Measurements from ENCODE around the gene EGF. TPM values are rescaled to one million over a fixed set of nuclear protein-coding genes. Genes with fewer than 3 reads are reported as not detected.

Gene EGF
- total RNA-seq, 2 experiments from 2014 or later = not detected

DNA sequence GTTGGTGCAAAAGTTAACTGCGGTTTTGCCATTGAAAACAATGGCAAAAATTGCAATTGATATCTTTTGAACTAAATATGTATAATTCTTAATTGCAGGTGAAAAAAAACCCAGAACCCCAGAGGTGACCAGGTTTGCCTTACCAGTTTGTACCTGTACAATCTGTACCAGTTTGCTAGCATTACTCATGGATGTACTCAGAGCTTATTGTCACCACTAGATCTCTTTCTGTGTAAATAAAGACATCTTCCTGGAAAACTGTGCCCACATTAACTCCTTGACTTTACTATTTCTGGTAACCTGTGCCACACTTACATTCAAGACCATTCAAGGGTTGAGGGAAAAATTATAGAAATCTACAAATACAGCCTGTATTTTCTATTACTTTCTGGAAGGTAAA is 146.0 kb downstream of the EGF start:
- H3K4me2 ChIP-seq (ENCODE audit: low read length) = no peak overlapping the region
- POLR2A ChIA-PET = interaction anchor here (0.6 to 1.2 kb wide), 4 partner anchors 9 to 452 kb away, joined by 3 read pairs; no protein-coding TSS in a partner anchor
- no peak overlapping the region for H3K4me3 ChIP-seq (ENCODE audit: low read depth, low read length, poor library complexity, severe bottlenecking)

DNA sequence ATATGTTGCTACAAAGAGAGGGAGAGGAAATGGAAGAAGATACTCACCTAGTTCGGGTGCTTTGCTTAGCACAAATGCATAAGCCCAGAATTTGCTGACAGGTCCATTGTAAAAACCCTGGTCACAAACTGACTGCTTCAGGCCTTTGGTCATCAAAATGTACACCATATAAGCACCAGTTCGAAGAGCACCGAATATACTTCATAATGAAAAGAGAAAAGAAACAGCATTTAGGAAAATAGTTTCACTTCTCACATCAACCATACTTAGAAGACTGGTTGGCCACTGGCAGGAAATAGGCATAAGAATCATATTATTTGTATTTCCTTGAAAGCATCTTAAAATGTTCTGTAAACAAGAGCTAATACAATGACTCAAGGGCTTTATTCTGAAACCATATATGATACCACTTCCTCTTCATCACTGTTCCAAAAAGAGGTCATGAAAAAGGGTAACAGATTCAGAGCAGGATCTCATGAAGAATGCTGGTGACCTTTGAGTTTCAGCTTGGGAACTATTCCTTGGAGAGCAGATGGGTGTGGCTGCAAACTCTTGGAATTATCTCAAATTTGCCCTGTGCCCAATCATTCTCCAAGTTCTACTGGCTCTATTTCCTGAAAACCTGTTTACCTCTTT is 147.0 kb downstream of the EGF start:
- Histone ChIP-seq H2AFZ (ENCODE audit: low read length) (no peak overlapping the region), H3K9me3 (ENCODE audit: low read length) (no peaks in the 10 kb centered on the region), H3K9me2 (ENCODE audit: insufficient read depth, low read length) (no peaks in the 10 kb centered on the region), H3K4me3 (ENCODE audit: low read depth, low read length, poor library complexity, severe bottlenecking) (no peak overlapping the region), H3K27ac (ENCODE audit: low read depth, low read length, poor library complexity, severe bottlenecking) (no peak overlapping the region), H3K79me2 (ENCODE audit: insufficient read depth, low read depth, low read length) (no peaks in the 10 kb centered on the region), H3K4me1 (ENCODE audit: insufficient read depth, low read length, poor library complexity, severe bottlenecking) (peaks cover 10% of the 10 kb centered on the region), H3K36me3 (ENCODE audit: insufficient read depth, low read length) (peaks cover 19% of the 10 kb centered on the region; the same call in 1 of the 2 replicates), H4K20me1 (ENCODE audit: insufficient read depth, low read length) (no peaks in the 10 kb centered on the region), H3K4me2 (ENCODE audit: low read length) (no peak overlapping the region)
- ChIA-PET CTCF (ENCODE audit: unreplicated experiment) (no interaction called here), POLR2A (interaction anchor here (0.5 to 1.2 kb wide), 7 partner anchors 13 to 841 kb away, joined by 3 to 6 read pairs (median 3); no protein-coding TSS in a partner anchor)
- TF ChIP-seq, protein P1, sequence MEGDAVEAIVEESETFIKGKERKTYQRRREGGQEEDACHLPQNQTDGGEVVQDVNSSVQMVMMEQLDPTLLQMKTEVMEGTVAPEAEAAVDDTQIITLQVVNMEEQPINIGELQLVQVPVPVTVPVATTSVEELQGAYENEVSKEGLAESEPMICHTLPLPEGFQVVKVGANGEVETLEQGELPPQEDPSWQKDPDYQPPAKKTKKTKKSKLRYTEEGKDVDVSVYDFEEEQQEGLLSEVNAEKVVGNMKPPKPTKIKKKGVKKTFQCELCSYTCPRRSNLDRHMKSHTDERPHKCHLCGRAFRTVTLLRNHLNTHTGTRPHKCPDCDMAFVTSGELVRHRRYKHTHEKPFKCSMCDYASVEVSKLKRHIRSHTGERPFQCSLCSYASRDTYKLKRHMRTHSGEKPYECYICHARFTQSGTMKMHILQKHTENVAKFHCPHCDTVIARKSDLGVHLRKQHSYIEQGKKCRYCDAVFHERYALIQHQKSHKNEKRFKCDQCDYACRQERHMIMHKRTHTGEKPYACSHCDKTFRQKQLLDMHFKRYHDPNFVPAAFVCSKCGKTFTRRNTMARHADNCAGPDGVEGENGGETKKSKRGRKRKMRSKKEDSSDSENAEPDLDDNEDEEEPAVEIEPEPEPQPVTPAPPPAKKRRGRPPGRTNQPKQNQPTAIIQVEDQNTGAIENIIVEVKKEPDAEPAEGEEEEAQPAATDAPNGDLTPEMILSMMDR (conservative IDR thresholded peaks at IDR 0.05; ENCODE audit: low read length) = no peak
- TF ChIP-seq EZH2phosphoT487 (IDR thresholded peaks at IDR 0.05; ENCODE audit: borderline replicate concordance, low read depth, low read length) = no peak
- peak; percentile 18 for DNase-seq (ENCODE audit: low spot score)
- no TSS peak for BruUV-seq (replicated peaks)
- intact Hi-C loops (cut with micrococcal nuclease; ENCODE audit: unreplicated experiment) = no loop called here

More for the DNA sequence above, 146.0 kb downstream of the EGF start:
- Histone ChIP-seq H3K9me2 (ENCODE audit: insufficient read depth, low read length) (no peaks in the 10 kb centered on the region), H3K9me3 (ENCODE audit: low read length) (no peaks in the 10 kb centered on the region), H3K36me3 (ENCODE audit: insufficient read depth, low read length) (peaks cover 21% of the 10 kb centered on the region; the same call in 1 of the 2 replicates), H3K27ac (ENCODE audit: low read depth, low read length, poor library complexity, severe bottlenecking) (no peak overlapping the region), H3K4me1 (ENCODE audit: insufficient read depth, low read length, poor library complexity, severe bottlenecking) (peaks cover 10% of the 10 kb centered on the region), H4K20me1 (ENCODE audit: insufficient read depth, low read length) (no peaks in the 10 kb centered on the region), H2AFZ (ENCODE audit: low read length) (no peak overlapping the region), H3K79me2 (ENCODE audit: insufficient read depth, low read depth, low read length) (no peaks in the 10 kb centered on the region)
- intact Hi-C loops (cut with micrococcal nuclease; ENCODE audit: unreplicated experiment) = no loop called here
- TF ChIP-seq, protein P1 (conservative IDR thresholded peaks at IDR 0.05; ENCODE audit: low read length) = no peak
- no peak for DNase-seq (ENCODE audit: low spot score)
- no TSS peak for BruUV-seq (replicated peaks)
- CTCF ChIA-PET (ENCODE audit: unreplicated experiment) = no interaction called here

DNA sequence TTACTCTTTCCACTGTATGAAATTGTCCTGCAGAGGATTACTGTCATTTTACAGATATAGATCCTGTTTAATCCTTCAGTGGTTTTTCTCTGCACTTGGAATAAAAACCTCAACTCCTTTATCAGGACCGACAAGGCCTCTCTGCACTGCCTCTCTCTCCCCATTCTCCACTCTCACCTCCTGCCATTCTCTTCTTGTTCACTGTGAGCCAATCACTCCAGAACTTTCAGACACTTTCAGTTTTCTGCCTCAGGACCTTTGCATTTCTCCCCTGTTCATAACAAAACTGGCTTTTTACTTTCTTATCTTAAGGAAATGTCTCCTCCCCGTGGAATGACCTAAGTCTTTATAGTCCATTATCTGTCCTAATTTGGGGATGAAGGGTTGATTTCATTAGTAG is 148.4 kb downstream of the EGF start:
- no peak overlapping the region for H3K27ac ChIP-seq (ENCODE audit: low read depth, low read length, poor library complexity, severe bottlenecking)

More for the DNA sequence above, 148.4 kb downstream of the EGF start:
- intact Hi-C loops (cut with micrococcal nuclease; ENCODE audit: unreplicated experiment) = no loop called here
- Histone ChIP-seq H3K79me2 (ENCODE audit: insufficient read depth, low read depth, low read length) (no peaks in the 10 kb centered on the region), H2AFZ (ENCODE audit: low read length) (no peak overlapping the region), H3K9me3 (ENCODE audit: low read length) (no peaks in the 10 kb centered on the region), H3K4me2 (ENCODE audit: low read length) (no peak overlapping the region), H3K36me3 (ENCODE audit: insufficient read depth, low read length) (peaks cover 16% of the 10 kb centered on the region; the same call in 1 of the 2 replicates), H3K4me3 (ENCODE audit: low read depth, low read length, poor library complexity, severe bottlenecking) (no peak overlapping the region), H3K4me1 (ENCODE audit: insufficient read depth, low read length, poor library complexity, severe bottlenecking) (peaks cover 10% of the 10 kb centered on the region), H4K20me1 (ENCODE audit: insufficient read depth, low read length) (no peaks in the 10 kb centered on the region), H3K9me2 (ENCODE audit: insufficient read depth, low read length) (no peaks in the 10 kb centered on the region)
- DNase-seq (ENCODE audit: low spot score) = no peak
- BruUV-seq (replicated peaks) = no TSS peak
- ChIA-PET CTCF (ENCODE audit: unreplicated experiment) (no interaction called here), POLR2A (no interaction called here)
- TF ChIP-seq EZH2phosphoT487 (IDR thresholded peaks at IDR 0.05; ENCODE audit: borderline replicate concordance, low read depth, low read length) = no peak
- TF ChIP-seq, protein P1 (conservative IDR thresholded peaks at IDR 0.05; ENCODE audit: low read length) = no peak

All from OCI-LY7 (cell line).